Liver (tissue), 9 donors: ENCODE measurements around the gene SHLD1. TPM values are rescaled to one million over a fixed set of nuclear protein-coding genes. Genes with fewer than 3 reads are reported as not detected.

Experiments
- DNase-seq: peaks from one replicate; pipeline ENCODE4 v3.0.0-alpha.2; 2017; ENCODE audit warnings: low spot score
- H3K27ac ChIP-seq, 2 donors: one replicate each; pipeline ENCODE4 v1.7.0; 2013; ENCODE audit warnings: inconsistent platforms in 2 of 2, low read length in 2 of 2, control low read depth in 1 of 2, low read depth in 1 of 2, mild to moderate bottlenecking in 1 of 2
- H3K27me3 ChIP-seq, 4 donors: one replicate each; pipeline versions ENCODE4 v1.6.1 to v1.7.0; 2013; ENCODE audit warnings: low read length in 3 of 4, inconsistent platforms in 1 of 4, mild to moderate bottlenecking in 1 of 4, moderate library complexity in 1 of 4; ENCODE audit not compliant: control insufficient read depth in 4 of 4, insufficient read depth in 4 of 4
- H3K36me3 ChIP-seq, 4 donors: one replicate each; pipeline versions ENCODE4 v1.6.1 to v1.7.0; 2013; ENCODE audit warnings: low read length in 3 of 4, mild to moderate bottlenecking in 3 of 4, low read depth in 1 of 4, moderate library complexity in 1 of 4; ENCODE audit not compliant: control insufficient read depth in 4 of 4, insufficient read depth in 3 of 4
- H3K4me1 ChIP-seq, 4 donors: one replicate each; pipeline versions ENCODE4 v1.6.1 to v1.7.0; 2013; ENCODE audit warnings: low read length in 3 of 4, mild to moderate bottlenecking in 3 of 4, moderate library complexity in 1 of 4; ENCODE audit not compliant: control insufficient read depth in 4 of 4, insufficient read depth in 4 of 4
- H3K4me3 ChIP-seq, 3 donors: one replicate each; pipeline versions ENCODE4 v1.6.1 to v1.7.0; 2013; ENCODE audit warnings: low read length in 3 of 3, control low read depth in 1 of 3, low read depth in 1 of 3, mild to moderate bottlenecking in 1 of 3
- H3K9ac ChIP-seq, 2 donors: one replicate each; pipeline ENCODE4 v1.7.0; 2013; ENCODE audit warnings: low read length in 2 of 2, mild to moderate bottlenecking in 2 of 2, moderate library complexity in 2 of 2, control low read depth in 1 of 2, low read depth in 1 of 2
- H3K9me3 ChIP-seq, 4 donors: one replicate each; pipeline versions ENCODE4 v1.6.1 to v1.7.0; 2013; ENCODE audit warnings: low read length in 3 of 4; ENCODE audit not compliant: control insufficient read depth in 4 of 4
- EGR1 ChIP-seq, 2 donors: IDR thresholded peaks; 2 replicates each; pipeline ENCODE4 v1.6.1; 2016 to 2018; ENCODE audit warnings: antibody characterized with exemption in 2 of 2, low read depth in 2 of 2
- FOXA1 ChIP-seq: IDR thresholded peaks from 2 replicates; pipeline ENCODE4 v1.6.1; 2016; ENCODE audit warnings: antibody characterized with exemption
- FOXA2 ChIP-seq: IDR thresholded peaks from 2 replicates; pipeline ENCODE4 v1.6.1; 2016; ENCODE audit warnings: antibody characterized with exemption
- HNF4A ChIP-seq, 2 donors: conservative IDR thresholded peaks; 2 replicates each; pipeline ENCODE4 v1.6.1; 2016; ENCODE audit warnings: antibody characterized with exemption in 2 of 2, mild to moderate bottlenecking in 2 of 2
- JUND ChIP-seq, 2 donors: IDR thresholded peaks; 2 replicates each; pipeline ENCODE4 v1.6.1; 2016; ENCODE audit warnings: antibody characterized with exemption in 2 of 2
- NR2F2 ChIP-seq: IDR thresholded peaks from 2 replicates; pipeline ENCODE4 v1.6.1; 2016; ENCODE audit warnings: antibody characterized with exemption
- RAD21 ChIP-seq, 2 donors: IDR thresholded peaks; 2 replicates each; pipeline ENCODE4 v1.6.1; 2016; ENCODE audit warnings: antibody characterized with exemption in 2 of 2, mild to moderate bottlenecking in 2 of 2
- RXRA ChIP-seq, 2 donors: IDR thresholded peaks; 2 replicates each; pipeline ENCODE4 v1.6.1; 2017 to 2018; ENCODE audit warnings: antibody characterized with exemption in 2 of 2, mild to moderate bottlenecking in 1 of 2
- SP1 ChIP-seq: IDR thresholded peaks from 2 replicates; pipeline ENCODE4 v1.6.1; 2018; ENCODE audit warnings: antibody characterized with exemption, mild to moderate bottlenecking
- TAF1 ChIP-seq: conservative IDR thresholded peaks from 2 replicates; pipeline ENCODE4 v1.6.1; 2016; ENCODE audit warnings: antibody characterized with exemption, mild to moderate bottlenecking
- YY1 ChIP-seq: IDR thresholded peaks from 2 replicates; pipeline ENCODE4 v1.6.1; 2016; ENCODE audit warnings: antibody characterized with exemption, mild to moderate bottlenecking
- WGBS: extraction: QIAGEN DNeasy Blood & Tissue Kit; methylation state at CpG from one replicate; pipeline ENCODE4 v1.1.7; 2013; 5-methylcytosine and 5-hydroxymethylcytosine counted together
- polyA plus RNA-seq, 2 donors: library from polyadenylated mRNA; stranded (reverse) in 1 of 2; unstranded in 1 of 2; fragments of 200-250 nt in 1 of 2; fragments of >200 nt in 1 of 2; fragmentation: Nextera tagmentation in 1 of 2; extraction: Ambion mirVana in 1 of 2; gene quantifications; one replicate each; pipeline versions ENCODE4 v1.2.1 to v1.2.3, GENCODE V29; 2013 to 2015
- total RNA-seq, 2 donors: library from RNA; depleted of rRNA; stranded (reverse); fragments of >200 nt; gene quantifications; one replicate each; pipeline ENCODE4 v1.2.3, GENCODE V29; 2014
- TF ChIP-seq, protein P1 (sequence below): IDR thresholded peaks from 2 replicates; pipeline ENCODE4 v1.6.1; 2016; ENCODE audit warnings: antibody characterized with exemption
- TF ChIP-seq, protein P2 (sequence below): IDR thresholded peaks from 2 replicates; pipeline ENCODE4 v1.6.1; 2016; ENCODE audit warnings: antibody characterized with exemption, mild to moderate bottlenecking
- TF ChIP-seq, protein P3 (sequence below): fragments of 150-350 bp; IDR thresholded peaks from 2 replicates; pipeline ENCODE4 v1.5.1; 2017; ENCODE audit warnings: improper control_type of control experiment, low read depth, low read length; ENCODE audit not compliant: missing input control
- TF ChIP-seq, protein P4 (sequence below): IDR thresholded peaks from 2 replicates; pipeline ENCODE4 v1.6.1; 2016; ENCODE audit warnings: antibody characterized with exemption
- donor health status: healthy.
- donor health status: healthy.
- donor health status: healthy.
- donor health status: healthy.
- donor health status: healthy.

Gene SHLD1
- total and polyA plus RNA-seq, 4 donors = 0.92 to 5.0 (median 2.0) TPM

DNA sequence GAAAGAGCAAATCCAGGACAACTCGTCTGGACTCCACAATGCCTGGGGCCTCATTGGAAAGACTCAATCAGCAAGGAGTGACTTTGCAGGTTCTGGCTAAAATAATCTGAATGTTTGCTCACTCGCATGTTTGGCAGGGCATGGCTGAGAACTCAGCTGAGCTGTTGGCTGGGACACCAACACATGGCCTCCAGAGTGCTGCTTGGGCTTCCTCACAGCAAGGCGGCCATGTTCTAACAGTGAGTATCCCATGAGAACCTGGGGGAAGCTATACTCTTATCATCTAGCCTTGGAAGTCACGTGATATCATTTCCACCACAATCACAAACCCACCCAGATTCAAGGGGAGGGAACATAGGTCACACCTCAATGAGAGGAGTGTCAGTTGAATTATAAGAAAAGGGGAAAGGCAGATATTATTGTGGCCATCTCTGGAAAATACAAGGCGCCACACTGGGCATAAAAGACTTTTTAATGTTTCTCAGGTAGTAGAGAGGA lies 23.1 kb upstream of the SHLD1 start (continued):
- no peak for TF ChIP-seq YY1
- TF ChIP-seq RAD21 (IDR thresholded peaks at IDR 0.05) = no peak
- TF ChIP-seq EGR1 (IDR thresholded peaks at IDR 0.05; ENCODE audit: low read depth in 2 of 2) = no peak
- TF ChIP-seq JUND (IDR thresholded peaks at IDR 0.05) = no peak
- no peak for TF ChIP-seq HNF4A (conservative IDR thresholded peaks at IDR 0.05)

DNA sequence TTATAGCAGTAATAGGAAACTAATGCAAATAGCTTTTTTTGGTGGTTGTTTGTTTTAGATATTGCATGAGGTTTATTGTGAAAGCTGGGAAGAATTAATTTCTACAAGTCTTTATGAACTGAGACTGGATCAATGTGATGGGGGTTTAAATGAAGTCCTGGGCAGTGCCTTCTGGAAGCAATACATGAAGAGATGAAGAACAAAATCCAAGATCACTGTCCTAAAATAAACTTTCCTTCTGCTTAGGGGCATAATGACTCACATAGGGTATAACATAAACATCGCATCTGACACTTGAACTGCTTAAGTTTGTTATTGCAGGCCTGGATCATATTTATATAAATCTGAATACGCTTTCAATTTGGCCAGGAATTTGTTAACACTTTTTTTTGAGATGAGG lies 20.9 kb upstream of the SHLD1 start:
- no peaks in the 10 kb centered on the region for H3K36me3 ChIP-seq
- H3K9ac ChIP-seq = no peak overlapping the region
- H3K9me3 ChIP-seq = peaks cover 0 to 5% (median 1%) of the 10 kb centered on the region in 4 donors
- H3K27ac ChIP-seq = no peak overlapping the region
- WGBS = 90% methylated on average over 2 of the region's 2 CpGs
- TF ChIP-seq, protein P1, sequence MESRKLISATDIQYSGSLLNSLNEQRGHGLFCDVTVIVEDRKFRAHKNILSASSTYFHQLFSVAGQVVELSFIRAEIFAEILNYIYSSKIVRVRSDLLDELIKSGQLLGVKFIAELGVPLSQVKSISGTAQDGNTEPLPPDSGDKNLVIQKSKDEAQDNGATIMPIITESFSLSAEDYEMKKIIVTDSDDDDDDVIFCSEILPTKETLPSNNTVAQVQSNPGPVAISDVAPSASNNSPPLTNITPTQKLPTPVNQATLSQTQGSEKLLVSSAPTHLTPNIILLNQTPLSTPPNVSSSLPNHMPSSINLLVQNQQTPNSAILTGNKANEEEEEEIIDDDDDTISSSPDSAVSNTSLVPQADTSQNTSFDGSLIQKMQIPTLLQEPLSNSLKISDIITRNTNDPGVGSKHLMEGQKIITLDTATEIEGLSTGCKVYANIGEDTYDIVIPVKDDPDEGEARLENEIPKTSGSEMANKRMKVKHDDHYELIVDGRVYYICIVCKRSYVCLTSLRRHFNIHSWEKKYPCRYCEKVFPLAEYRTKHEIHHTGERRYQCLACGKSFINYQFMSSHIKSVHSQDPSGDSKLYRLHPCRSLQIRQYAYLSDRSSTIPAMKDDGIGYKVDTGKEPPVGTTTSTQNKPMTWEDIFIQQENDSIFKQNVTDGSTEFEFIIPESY = no peak
- TF ChIP-seq FOXA1 (no peak), EGR1 (IDR thresholded peaks at IDR 0.05; ENCODE audit: low read depth in 2 of 2) (no peak), TAF1 (no peak), FOXA2 (no peak), HNF4A (conservative IDR thresholded peaks at IDR 0.05) (no peak), NR2F2 (no peak), YY1 (no peak), RAD21 (IDR thresholded peaks at IDR 0.05) (no peak), SP1 (no peak)
- TF ChIP-seq, protein P2, sequence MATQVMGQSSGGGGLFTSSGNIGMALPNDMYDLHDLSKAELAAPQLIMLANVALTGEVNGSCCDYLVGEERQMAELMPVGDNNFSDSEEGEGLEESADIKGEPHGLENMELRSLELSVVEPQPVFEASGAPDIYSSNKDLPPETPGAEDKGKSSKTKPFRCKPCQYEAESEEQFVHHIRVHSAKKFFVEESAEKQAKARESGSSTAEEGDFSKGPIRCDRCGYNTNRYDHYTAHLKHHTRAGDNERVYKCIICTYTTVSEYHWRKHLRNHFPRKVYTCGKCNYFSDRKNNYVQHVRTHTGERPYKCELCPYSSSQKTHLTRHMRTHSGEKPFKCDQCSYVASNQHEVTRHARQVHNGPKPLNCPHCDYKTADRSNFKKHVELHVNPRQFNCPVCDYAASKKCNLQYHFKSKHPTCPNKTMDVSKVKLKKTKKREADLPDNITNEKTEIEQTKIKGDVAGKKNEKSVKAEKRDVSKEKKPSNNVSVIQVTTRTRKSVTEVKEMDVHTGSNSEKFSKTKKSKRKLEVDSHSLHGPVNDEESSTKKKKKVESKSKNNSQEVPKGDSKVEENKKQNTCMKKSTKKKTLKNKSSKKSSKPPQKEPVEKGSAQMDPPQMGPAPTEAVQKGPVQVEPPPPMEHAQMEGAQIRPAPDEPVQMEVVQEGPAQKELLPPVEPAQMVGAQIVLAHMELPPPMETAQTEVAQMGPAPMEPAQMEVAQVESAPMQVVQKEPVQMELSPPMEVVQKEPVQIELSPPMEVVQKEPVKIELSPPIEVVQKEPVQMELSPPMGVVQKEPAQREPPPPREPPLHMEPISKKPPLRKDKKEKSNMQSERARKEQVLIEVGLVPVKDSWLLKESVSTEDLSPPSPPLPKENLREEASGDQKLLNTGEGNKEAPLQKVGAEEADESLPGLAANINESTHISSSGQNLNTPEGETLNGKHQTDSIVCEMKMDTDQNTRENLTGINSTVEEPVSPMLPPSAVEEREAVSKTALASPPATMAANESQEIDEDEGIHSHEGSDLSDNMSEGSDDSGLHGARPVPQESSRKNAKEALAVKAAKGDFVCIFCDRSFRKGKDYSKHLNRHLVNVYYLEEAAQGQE = no peak
- TF ChIP-seq, protein P3, sequence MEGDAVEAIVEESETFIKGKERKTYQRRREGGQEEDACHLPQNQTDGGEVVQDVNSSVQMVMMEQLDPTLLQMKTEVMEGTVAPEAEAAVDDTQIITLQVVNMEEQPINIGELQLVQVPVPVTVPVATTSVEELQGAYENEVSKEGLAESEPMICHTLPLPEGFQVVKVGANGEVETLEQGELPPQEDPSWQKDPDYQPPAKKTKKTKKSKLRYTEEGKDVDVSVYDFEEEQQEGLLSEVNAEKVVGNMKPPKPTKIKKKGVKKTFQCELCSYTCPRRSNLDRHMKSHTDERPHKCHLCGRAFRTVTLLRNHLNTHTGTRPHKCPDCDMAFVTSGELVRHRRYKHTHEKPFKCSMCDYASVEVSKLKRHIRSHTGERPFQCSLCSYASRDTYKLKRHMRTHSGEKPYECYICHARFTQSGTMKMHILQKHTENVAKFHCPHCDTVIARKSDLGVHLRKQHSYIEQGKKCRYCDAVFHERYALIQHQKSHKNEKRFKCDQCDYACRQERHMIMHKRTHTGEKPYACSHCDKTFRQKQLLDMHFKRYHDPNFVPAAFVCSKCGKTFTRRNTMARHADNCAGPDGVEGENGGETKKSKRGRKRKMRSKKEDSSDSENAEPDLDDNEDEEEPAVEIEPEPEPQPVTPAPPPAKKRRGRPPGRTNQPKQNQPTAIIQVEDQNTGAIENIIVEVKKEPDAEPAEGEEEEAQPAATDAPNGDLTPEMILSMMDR = no peak
- peaks cover 0 to 6% (median 5%) of the 10 kb centered on the region in 4 donors for H3K4me1 ChIP-seq
- H3K4me3 ChIP-seq = no peak overlapping the region
- H3K27me3 ChIP-seq = no peaks in the 10 kb centered on the region
- no peak for DNase-seq

DNA sequence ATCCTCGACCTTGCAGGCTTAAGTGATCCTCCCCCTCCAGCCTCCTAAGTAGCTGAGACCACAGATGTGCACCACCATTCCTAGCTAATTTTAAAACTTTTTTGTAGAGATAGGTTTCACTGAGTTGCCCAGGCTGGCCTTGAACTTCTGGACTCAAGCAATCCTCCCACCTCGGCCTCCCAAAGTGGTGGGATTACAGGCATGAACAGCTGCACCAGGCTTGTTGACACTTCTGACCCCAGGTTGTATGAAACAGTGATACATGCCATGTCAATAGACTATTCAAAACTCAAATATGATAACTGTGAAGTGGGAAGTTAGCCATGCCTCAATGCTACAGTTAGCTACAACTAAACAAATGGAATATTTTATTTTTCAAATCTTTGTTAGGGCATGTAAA lies 20.1 kb upstream of the SHLD1 start:
- 85% methylated on average over 2 of the region's 2 CpGs for WGBS
- Histone ChIP-seq H3K9me3 (peaks cover 0 to 5% (median 1%) of the 10 kb centered on the region in 4 donors), H3K36me3 (no peaks in the 10 kb centered on the region), H3K27me3 (no peaks in the 10 kb centered on the region), H3K4me3 (no peak overlapping the region), H3K4me1 (no peaks in the 10 kb centered on the region), H3K9ac (no peak overlapping the region), H3K27ac (no peak overlapping the region)
- DNase-seq = no peak
- TF ChIP-seq, protein P4, sequence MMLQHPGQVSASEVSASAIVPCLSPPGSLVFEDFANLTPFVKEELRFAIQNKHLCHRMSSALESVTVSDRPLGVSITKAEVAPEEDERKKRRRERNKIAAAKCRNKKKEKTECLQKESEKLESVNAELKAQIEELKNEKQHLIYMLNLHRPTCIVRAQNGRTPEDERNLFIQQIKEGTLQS = no peak
- TF ChIP-seq, protein P1 = no peak
- TF ChIP-seq TAF1 (no peak), FOXA1 (no peak), RXRA (IDR thresholded peaks at IDR 0.05) (no peak), YY1 (no peak), JUND (IDR thresholded peaks at IDR 0.05) (no peak)
- TF ChIP-seq, protein P2 = no peak
